Muscle of arm (tissue), 12 donors: ENCODE results near the gene LYPD5. TPM values are rescaled to one million over a fixed set of nuclear protein-coding genes. Genes with fewer than 3 reads are reported as not detected.

Experiments used
- DNase-seq: peaks from one replicate; pipeline ENCODE4 v3.0.0-alpha.2; 2013
- polyA plus RNA-seq, 12 donors: library from polyadenylated mRNA; unstranded; fragments of 120-200 nt; gene quantifications; one replicate each; pipeline ENCODE4 v1.2.1, GENCODE V29; 2013; ENCODE audit not compliant: insufficient read length in 12 of 12

The LYPD5 gene
- polyA plus RNA-seq, 12 donors: 0.34 to 1.6 (median 0.60) TPM; not detected in 2

GRCh38 chr19:43754503-43755255 lies 47.6 kb downstream of the LYPD5 start, which contains the start of gene SMG9:
Gene SMG9 (minus strand): TSS chr19:43754962. CDS start chr19:43750741, 4,221 bp downstream.
- DNase-seq: peak; percentile 99

GRCh38 chr19:43754253-43754502 lies 48.1 kb downstream of the LYPD5 start:
- DNase-seq: no peak

GRCh38 chr19:43752287-43752875 lies 49.9 kb downstream of the LYPD5 start:
- DNase-seq: no peak

- no peak for DNase-seq
These were observed 50.6 kb downstream of the LYPD5 start for GRCh38 chr19:43751466-43752220.

- DNase-seq: no peak
These were observed 52.3 kb downstream of the LYPD5 start for GRCh38 chr19:43749898-43750297.

- DNase-seq: no peak
These were observed 53.1 kb downstream of the LYPD5 start for GRCh38 chr19:43749152-43749551.

- no peak for DNase-seq
These were observed 53.6 kb downstream of the LYPD5 start for GRCh38 chr19:43748685-43749084.

GRCh38 chr19:43748205-43748594 lies 54.0 kb downstream of the LYPD5 start:
- no peak for DNase-seq

- DNase-seq: no peak
These were observed 54.6 kb downstream of the LYPD5 start for GRCh38 chr19:43747557-43748204.

Other genes starting within 250 kb of the LYPD5 start
- gene XRCC1, start 226.9 kb downstream of the LYPD5 start, polyA plus RNA-seq: 10 to 100 TPM in 11 of 12 donors, not detected in 1; 22.0 to 50.6 (median 30.6) TPM
- 10 to 100 TPM in 2 of 12 donors, 1 to 10 TPM in 8, not detected in 2; 3.2 to 11.7 (median 5.9) TPM for gene PINLYP, start 226.6 kb downstream of the LYPD5 start, polyA plus RNA-seq
- gene IRGQ, start 206.3 kb downstream of the LYPD5 start, polyA plus RNA-seq: 10 to 100 TPM in 11 of 12 donors, not detected in 1; 10.0 to 18.0 (median 13.6) TPM
- 10 to 100 TPM in 2 of 12 donors, 1 to 10 TPM in 8, not detected in 2; 7.2 to 11.6 (median 8.4) TPM for gene ZNF576, start 205.9 kb downstream of the LYPD5 start, polyA plus RNA-seq
- gene SRRM5, start 190.4 kb downstream of the LYPD5 start, polyA plus RNA-seq: under 1 TPM in 10 of 12 donors, not detected in 2; 0.10 to 0.92 (median 0.45) TPM
- gene ZNF428, start 182.8 kb downstream of the LYPD5 start, polyA plus RNA-seq: 100 to 1,000 TPM in 1 of 12 donors, 10 to 100 TPM in 10, not detected in 1; 38.1 to 137 (median 42.6) TPM
- 10 to 100 TPM in 4 of 12 donors, 1 to 10 TPM in 7, not detected in 1; 5.8 to 19.6 (median 9.2) TPM for gene CADM4, start 162.6 kb downstream of the LYPD5 start, polyA plus RNA-seq
- 10 to 100 TPM in 2 of 12 donors, 1 to 10 TPM in 9, not detected in 1; 3.7 to 16.5 (median 5.9) TPM for gene PLAUR, start 132.3 kb downstream of the LYPD5 start, polyA plus RNA-seq
- under 1 TPM in 1 of 12 donors, not detected in 11; 0.13 TPM for gene IRGC, start 86.4 kb downstream of the LYPD5 start, polyA plus RNA-seq
- 10 to 100 TPM in 11 of 12 donors, not detected in 1; 29.9 to 65.4 (median 33.6) TPM for gene SMG9, start 47.5 kb downstream of the LYPD5 start, polyA plus RNA-seq
- 1 to 10 TPM in 2 of 12 donors, under 1 TPM in 8, not detected in 2; 0.29 to 2.0 (median 0.64) TPM for gene KCNN4, start 21.5 kb downstream of the LYPD5 start, polyA plus RNA-seq
- 10 to 100 TPM in 7 of 12 donors, 1 to 10 TPM in 4, not detected in 1; 5.6 to 18.5 (median 11.6) TPM for gene ZNF283, start 24.9 kb upstream of the LYPD5 start, polyA plus RNA-seq
- 10 to 100 TPM in 3 of 12 donors, 1 to 10 TPM in 7, not detected in 2; 6.7 to 17.7 (median 8.5) TPM for gene ZNF404, start 81.5 kb upstream of the LYPD5 start, polyA plus RNA-seq
- gene ZNF45, start 132.8 kb upstream of the LYPD5 start, polyA plus RNA-seq: 10 to 100 TPM in 10 of 12 donors, 1 to 10 TPM in 1, not detected in 1; 3.6 to 20.3 (median 15.1) TPM
- 1 to 10 TPM in 10 of 12 donors, not detected in 2; 2.3 to 4.7 (median 3.7) TPM for gene ZNF221, start 148.8 kb upstream of the LYPD5 start, polyA plus RNA-seq
- gene ZNF155, start 181.7 kb upstream of the LYPD5 start, polyA plus RNA-seq: 10 to 100 TPM in 2 of 12 donors, 1 to 10 TPM in 9, not detected in 1; 6.4 to 22.9 (median 8.9) TPM
- 1 to 10 TPM in 11 of 12 donors, not detected in 1; 2.1 to 5.3 (median 3.5) TPM for gene ZNF230, start 200.5 kb upstream of the LYPD5 start, polyA plus RNA-seq
- 1 to 10 TPM in 10 of 12 donors, not detected in 2; 4.4 to 7.6 (median 6.1) TPM for gene ZNF222, start 222.9 kb upstream of the LYPD5 start, polyA plus RNA-seq
- 1 to 10 TPM in 10 of 12 donors, not detected in 2; 3.6 to 8.9 (median 5.6) TPM for gene ZNF223, start 249.6 kb upstream of the LYPD5 start, polyA plus RNA-seq